ENCODE measurements around the gene ETFBKMT.

The ETFBKMT gene

GRCh38 chr12:31659087-31659942, at the start of gene ETFBKMT:
Gene ETFBKMT (plus strand): TSS chr12:31659688. CDS start chr12:31661954, 2,266 bp downstream.
- DNase-seq (ENCODE audit: low read depth) = peak; percentile 63

GRCh38 chr12:31612819-31613218, 46.7 kb upstream of the ETFBKMT start:
- DNase-seq (ENCODE audit: low read depth) = no peak

- DNase-seq (ENCODE audit: low read depth) = no peak
Measured at GRCh38 chr12:31618228-31619025, 41.1 kb upstream of the ETFBKMT start.

GRCh38 chr12:31620311-31620710, 39.2 kb upstream of the ETFBKMT start:
- DNase-seq (ENCODE audit: low read depth) = no peak

GRCh38 chr12:31622038-31622437, 37.5 kb upstream of the ETFBKMT start:
- no peak for DNase-seq (ENCODE audit: low read depth)

- no peak for DNase-seq (ENCODE audit: low read depth)
Measured at GRCh38 chr12:31626270-31626995, 33.1 kb upstream of the ETFBKMT start.

- no peak for DNase-seq (ENCODE audit: low read depth)
Measured at GRCh38 chr12:31627456-31628054, 31.9 kb upstream of the ETFBKMT start.

GRCh38 chr12:31629756-31630732, 29.4 kb upstream of the ETFBKMT start:
- DNase-seq (ENCODE audit: low read depth) = peak; percentile 58

GRCh38 chr12:31631023-31631724, 28.3 kb upstream of the ETFBKMT start:
- no peak for DNase-seq (ENCODE audit: low read depth)

- no peak for DNase-seq (ENCODE audit: low read depth)
Measured at GRCh38 chr12:31631809-31632208, 27.7 kb upstream of the ETFBKMT start.

GRCh38 chr12:31633464-31633863, 26.0 kb upstream of the ETFBKMT start:
- DNase-seq (ENCODE audit: low read depth) = no peak

GRCh38 chr12:31634620-31635019, 24.9 kb upstream of the ETFBKMT start:
- no peak for DNase-seq (ENCODE audit: low read depth)

- DNase-seq (ENCODE audit: low read depth) = no peak
Measured at GRCh38 chr12:31641509-31642090, 17.9 kb upstream of the ETFBKMT start.

GRCh38 chr12:31644536-31644935, 15.0 kb upstream of the ETFBKMT start:
- DNase-seq (ENCODE audit: low read depth) = no peak

- DNase-seq (ENCODE audit: low read depth) = no peak
Measured at GRCh38 chr12:31645924-31646323, 13.6 kb upstream of the ETFBKMT start.

- DNase-seq (ENCODE audit: low read depth) = no peak
Measured at GRCh38 chr12:31647086-31647491, 12.4 kb upstream of the ETFBKMT start.

- DNase-seq (ENCODE audit: low read depth) = no peak
Measured at GRCh38 chr12:31650918-31651317, 8.6 kb upstream of the ETFBKMT start.

- no peak for DNase-seq (ENCODE audit: low read depth)
Measured at GRCh38 chr12:31651893-31652521, 7.5 kb upstream of the ETFBKMT start.

GRCh38 chr12:31655208-31655607, 4.3 kb upstream of the ETFBKMT start:
- no peak for DNase-seq (ENCODE audit: low read depth)

Measured in GM04503 (cell line).